ENCODE measurements around the gene MBD5.

The MBD5 gene

DNA sequence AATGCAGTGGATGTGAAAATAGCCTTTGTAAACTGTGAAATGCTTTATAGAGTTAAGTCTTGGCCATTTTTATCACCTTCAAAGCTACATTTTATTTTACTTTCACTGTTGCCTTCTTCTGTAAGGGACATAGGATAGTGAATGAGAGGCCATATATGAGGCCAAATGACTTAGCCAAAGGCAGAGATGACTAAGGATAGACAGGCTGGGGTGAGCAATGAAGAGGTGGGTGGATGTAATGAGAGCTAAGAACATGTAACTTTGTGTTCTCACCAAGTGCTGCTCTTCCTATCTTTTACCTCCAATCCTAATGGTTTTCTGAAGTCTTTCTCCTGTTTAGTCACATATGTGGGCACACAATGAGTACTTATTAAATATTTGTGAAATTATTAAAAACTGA is 101.9 kb downstream of the MBD5 start:
- DNase-seq (ENCODE audit: low spot score): no peak

GRCh38 chr2:148124271-148124670 is 103.4 kb downstream of the MBD5 start:
- no peak for DNase-seq (ENCODE audit: low spot score)

- DNase-seq (ENCODE audit: low spot score): peak; percentile 12
Measured at GRCh38 chr2:148130581-148130980, 109.7 kb downstream of the MBD5 start.

GRCh38 chr2:148132412-148132811 is 111.5 kb downstream of the MBD5 start:
- no peak for DNase-seq (ENCODE audit: low spot score)

GRCh38 chr2:148135705-148136104 is 114.8 kb downstream of the MBD5 start:
- DNase-seq (ENCODE audit: low spot score): no peak

DNA sequence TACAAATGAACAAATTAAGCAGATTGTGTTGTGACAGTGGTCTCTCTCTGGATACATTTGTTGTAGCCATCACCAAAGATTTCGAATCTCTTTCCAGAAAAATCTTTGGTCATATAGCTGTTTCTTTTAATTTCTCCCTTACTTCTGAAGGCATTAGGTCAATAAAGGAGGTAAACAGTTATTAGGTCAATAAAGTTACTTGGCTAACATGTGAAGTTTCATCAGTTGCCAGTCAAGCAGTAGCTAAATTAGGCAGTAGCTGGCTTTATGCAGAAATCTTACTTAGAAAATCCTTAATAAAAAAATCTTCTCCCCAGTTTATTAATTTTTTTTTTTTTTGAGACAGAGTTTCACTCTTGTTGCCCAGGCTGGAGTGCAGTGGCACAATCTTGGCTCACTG is 115.5 kb downstream of the MBD5 start:
- DNase-seq (ENCODE audit: low spot score): no peak

GRCh38 chr2:148161909-148162435 is 141.1 kb downstream of the MBD5 start:
- DNase-seq (ENCODE audit: low spot score): no peak

GRCh38 chr2:148162871-148163270 is 142.0 kb downstream of the MBD5 start:
- no peak for DNase-seq (ENCODE audit: low spot score)

- no peak for DNase-seq (ENCODE audit: low spot score)
Measured at GRCh38 chr2:148165975-148166374, 145.1 kb downstream of the MBD5 start.

DNA sequence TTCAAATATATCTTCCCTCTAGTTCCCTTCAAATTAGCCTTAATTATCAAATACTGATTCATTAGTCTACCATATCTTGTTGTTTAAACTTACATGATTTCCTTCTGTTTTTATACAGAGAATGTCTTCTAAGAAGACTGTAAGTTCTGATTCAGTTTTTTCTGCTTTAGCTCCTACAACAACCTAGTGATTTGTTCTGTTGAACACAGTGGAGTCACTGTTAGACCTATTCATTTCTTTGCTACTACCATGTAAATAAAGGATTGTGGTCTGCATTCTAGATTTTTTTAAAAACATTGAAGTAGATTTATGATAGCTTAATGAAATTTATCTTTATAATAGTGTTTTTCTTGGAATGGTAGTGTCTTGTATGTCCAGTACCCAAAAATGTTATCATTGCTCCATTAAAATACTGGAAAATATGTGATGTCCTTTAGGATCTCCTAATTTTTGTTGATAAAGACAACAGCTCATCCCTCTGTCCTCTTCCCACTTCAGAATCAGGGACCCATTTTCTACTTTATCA is 146.4 kb downstream of the MBD5 start:
- DNase-seq (ENCODE audit: low spot score): no peak

DNA sequence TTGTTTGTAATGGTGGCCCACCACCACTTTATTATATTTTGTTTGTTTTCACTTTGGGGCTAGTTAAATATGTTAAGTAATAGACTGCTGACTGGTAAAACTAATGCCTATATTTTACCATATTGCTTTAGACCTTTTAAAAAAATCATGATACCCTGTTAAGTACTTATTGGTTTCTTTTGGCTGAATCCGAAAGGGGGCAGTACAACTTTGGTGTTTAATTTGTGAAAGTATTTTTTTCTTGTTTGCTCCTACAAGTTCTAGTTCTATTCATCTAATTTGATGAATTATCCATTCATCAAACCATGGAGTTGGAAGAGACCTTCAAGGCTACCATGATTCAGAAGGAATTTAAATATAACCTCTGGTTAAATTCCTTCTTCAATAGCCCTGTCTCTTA is 147.0 kb downstream of the MBD5 start:
- DNase-seq (ENCODE audit: low spot score): no peak

- no peak for DNase-seq (ENCODE audit: low spot score)
Measured at GRCh38 chr2:148172131-148172753, 151.4 kb downstream of the MBD5 start.

- DNase-seq (ENCODE audit: low spot score): no peak
Measured at GRCh38 chr2:148173168-148173567, 152.3 kb downstream of the MBD5 start.

DNA sequence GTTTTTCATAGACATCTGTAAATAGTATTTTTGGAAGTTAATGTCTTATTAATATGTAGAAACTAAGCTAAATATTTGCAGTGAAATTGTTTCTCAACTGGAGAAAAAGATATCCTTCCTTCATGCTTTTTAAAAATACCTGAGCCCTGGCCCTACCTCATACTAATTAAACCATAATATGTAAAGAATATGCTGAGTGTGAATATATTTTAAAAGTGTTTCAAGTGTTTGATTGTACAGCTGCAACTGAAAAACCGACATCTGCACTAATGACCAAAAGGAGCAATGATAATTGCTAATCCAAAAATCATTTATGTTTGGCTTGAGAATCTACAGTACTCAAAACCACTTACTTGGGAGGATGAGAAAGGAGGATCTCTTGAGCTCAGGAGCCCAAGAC is 156.7 kb downstream of the MBD5 start:
- no peak for DNase-seq (ENCODE audit: low spot score)

DNA sequence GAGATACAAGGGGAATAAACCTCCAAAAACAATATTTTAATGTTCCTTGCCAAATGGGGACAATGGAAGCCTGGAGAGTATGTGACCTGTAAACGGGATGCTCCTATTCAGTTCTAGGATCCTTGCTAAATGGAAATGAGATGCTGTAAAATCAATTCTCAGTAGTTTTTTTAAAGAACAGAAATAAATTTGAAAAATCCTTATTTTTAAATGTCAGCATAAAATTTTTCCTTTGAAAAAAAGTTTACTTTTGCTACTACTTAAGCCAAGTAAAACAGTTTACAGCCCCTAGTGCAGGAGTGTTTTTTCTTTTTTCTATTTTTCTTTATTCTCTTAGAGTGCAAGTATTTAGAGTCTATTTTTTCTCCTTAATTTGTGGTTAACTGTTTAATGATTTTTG is 158.8 kb downstream of the MBD5 start:
- DNase-seq (ENCODE audit: low spot score): no peak

- no peak for DNase-seq (ENCODE audit: low spot score)
Measured at GRCh38 chr2:148184976-148185375, 164.1 kb downstream of the MBD5 start.

DNA sequence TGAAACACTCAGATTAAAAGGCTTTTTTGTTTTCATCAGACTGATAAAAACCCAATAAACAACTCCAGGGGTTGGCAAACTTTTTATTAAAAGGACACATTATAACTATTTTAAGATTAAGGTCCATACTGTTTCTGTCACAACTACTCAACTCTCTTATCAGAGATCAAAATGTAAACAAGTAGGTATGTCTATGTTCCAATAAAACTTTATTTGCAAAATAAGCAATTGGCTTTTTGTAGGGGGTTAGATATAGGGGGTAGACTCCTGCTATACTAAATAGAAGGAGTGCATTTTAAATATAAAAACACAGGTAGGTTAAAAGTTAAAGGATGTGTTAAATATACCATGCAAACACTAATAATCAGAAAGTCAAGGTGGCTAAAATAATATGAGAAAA is 174.0 kb downstream of the MBD5 start:
- DNase-seq (ENCODE audit: low spot score): no peak

DNA sequence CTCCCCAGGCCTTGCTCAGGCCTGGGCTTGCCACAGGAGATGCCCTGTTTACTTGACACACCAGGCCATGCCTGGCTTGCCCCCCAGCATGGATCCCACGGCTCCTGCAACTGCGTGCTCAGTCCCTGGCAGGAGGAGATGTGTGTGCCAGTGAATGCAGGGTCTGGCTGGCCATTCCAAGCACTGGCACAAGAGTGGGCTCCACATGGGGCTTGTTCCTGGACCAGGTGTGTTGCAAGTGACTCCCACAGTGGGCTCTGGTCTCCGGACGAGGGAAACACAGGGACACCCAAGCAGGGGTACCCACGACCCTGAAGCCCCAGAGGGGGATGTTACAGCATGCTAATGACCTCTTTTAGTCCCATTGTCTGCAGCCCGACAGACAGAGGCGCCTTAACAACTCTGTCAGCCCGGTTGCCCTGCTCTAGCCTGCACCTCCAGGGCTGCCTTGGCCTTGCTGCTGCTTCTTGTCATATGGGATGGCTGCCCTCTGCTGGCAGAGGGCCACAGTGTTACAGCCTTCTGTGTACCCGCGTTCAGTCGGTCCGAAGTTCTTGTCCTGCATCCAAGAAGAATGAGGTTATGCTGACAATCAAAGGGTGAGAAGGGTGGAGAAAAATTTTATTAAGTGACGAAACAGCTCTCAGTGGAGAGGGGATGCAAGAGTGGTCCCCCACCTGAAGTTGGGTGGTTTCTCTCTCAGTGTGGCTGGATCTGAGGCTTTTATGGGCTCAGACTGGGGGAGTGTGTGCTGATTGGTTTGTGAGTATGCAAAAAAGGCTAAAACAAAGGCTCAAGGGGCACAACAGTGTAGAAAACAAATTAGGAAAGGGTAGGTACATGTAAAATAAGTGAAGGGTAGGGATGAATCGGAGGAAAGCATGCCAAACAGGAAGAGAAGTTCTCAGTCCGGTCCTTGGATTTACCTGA is 180.4 kb downstream of the MBD5 start:
- peak; percentile 18 for DNase-seq (ENCODE audit: low spot score)

GRCh38 chr2:148202237-148202636 is 181.3 kb downstream of the MBD5 start:
- no peak for DNase-seq (ENCODE audit: low spot score)

DNA sequence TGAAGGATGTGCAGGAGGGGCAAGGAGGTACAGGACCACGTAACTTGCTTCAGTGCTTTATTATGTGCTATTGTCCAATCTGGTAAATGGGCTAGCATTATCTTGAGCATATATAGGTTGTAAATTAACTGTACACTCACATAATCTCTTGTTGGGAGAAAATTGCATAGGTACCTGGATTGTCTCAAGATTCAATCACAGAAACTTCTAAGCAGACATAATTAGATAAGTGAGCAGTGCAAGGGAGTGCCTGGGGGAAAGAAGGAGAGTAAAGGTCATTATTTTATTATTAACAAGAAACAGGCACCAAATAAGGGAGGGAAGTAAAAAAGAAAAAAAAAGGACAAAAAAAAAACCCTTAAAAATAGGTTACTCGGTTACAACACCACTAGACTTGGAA is 186.2 kb downstream of the MBD5 start:
- DNase-seq (ENCODE audit: low spot score): no peak

GRCh38 chr2:148209603-148210002 is 188.7 kb downstream of the MBD5 start:
- no peak for DNase-seq (ENCODE audit: low spot score)

- no peak for DNase-seq (ENCODE audit: low spot score)
Measured at GRCh38 chr2:148218326-148219075, 197.6 kb downstream of the MBD5 start.

All from HuH-7 (cell line).